Peyer's patch (tissue), 4 donors: ENCODE measurements around the gene ARAP2. TPM values are rescaled to one million over a fixed set of nuclear protein-coding genes. Genes with fewer than 3 reads are reported as not detected.

Experiments used
- DNase-seq, 3 donors: peaks; one replicate each; pipeline ENCODE4 v3.0.0-alpha.2; 2017 to 2019
- H3K27ac ChIP-seq, 4 donors: fragments of 200-600 bp; sonication (generic); one replicate each; pipeline ENCODE4 v1.5.1; 2016 to 2019
- H3K27me3 ChIP-seq, 2 donors: fragments of 200-600 bp; sonication (generic); one replicate each; pipeline ENCODE4 v1.5.1; 2019
- H3K36me3 ChIP-seq, 3 donors: fragments of 200-600 bp; sonication (generic); one replicate each; pipeline ENCODE4 v1.5.1; 2016 to 2019
- H3K4me1 ChIP-seq, 4 donors: fragments of 200-600 bp; sonication (generic); one replicate each; pipeline ENCODE4 v1.5.1; 2016 to 2019
- H3K4me3 ChIP-seq, 4 donors: fragments of 200-600 bp; sonication (generic); 1 replicate in 3 of 4; 2 replicates in 1 of 4; pipeline ENCODE4 v1.5.1; 2016 to 2019; ENCODE audit warnings: mild to moderate bottlenecking in 1 of 4
- H3K9me3 ChIP-seq, 4 donors: fragments of 200-600 bp; sonication (generic); one replicate each; pipeline ENCODE4 v1.5.1; 2016 to 2019; ENCODE audit warnings: mild to moderate bottlenecking in 1 of 4
- CTCF ChIP-seq, 6 experiments: fragments of 450-650 bp in 4 of 6; fragments of 200-600 bp in 2 of 6; sonication (generic) in 1 of 6; IDR thresholded peaks; one replicate each; pipeline ENCODE4 v1.5.1; 2017 to 2019; ENCODE audit warnings: antibody characterized with exemption in 6 of 6, mild to moderate bottlenecking in 3 of 6, moderate library complexity in 1 of 6
- POLR2A ChIP-seq, 2 donors: fragments of 450-650 bp; IDR thresholded peaks; one replicate each; pipeline ENCODE4 v1.5.1; 2017; ENCODE audit warnings: antibody characterized with exemption in 2 of 2, mild to moderate bottlenecking in 2 of 2, moderate library complexity in 2 of 2
- total RNA-seq, 4 donors: library from RNA; depleted of rRNA; stranded (reverse); fragments of >200 nt; gene quantifications; one replicate each; pipeline ENCODE4 v1.1.0, GENCODE V29; 2016

Gene ARAP2
- total RNA-seq, 4 donors from 2014 or later, result 66.8 to 115 (median 81.9) TPM

- Histone ChIP-seq H3K4me1 (no peaks in the 10 kb centered on the region), H3K36me3 (no peaks in the 10 kb centered on the region), H3K9me3 (no peaks in the 10 kb centered on the region), H3K27ac (no peak overlapping the region), H3K4me3 (no peak overlapping the region), H3K27me3 (no peaks in the 10 kb centered on the region)
- TF ChIP-seq POLR2A (IDR thresholded peaks at IDR 0.05), result no peak
- TF ChIP-seq CTCF (IDR thresholded peaks at IDR 0.05), result no peak
- DNase-seq, result no peak
Measured at GRCh38 chr4:36222702-36223101, 21.6 kb downstream of the ARAP2 start.

GRCh38 chr4:36220776-36221175 lies 23.5 kb downstream of the ARAP2 start:
- Histone ChIP-seq H3K36me3 (no peaks in the 10 kb centered on the region), H3K4me1 (no peaks in the 10 kb centered on the region), H3K27ac (no peak overlapping the region), H3K27me3 (no peaks in the 10 kb centered on the region), H3K4me3 (no peak overlapping the region), H3K9me3 (no peaks in the 10 kb centered on the region)
- no peak for DNase-seq
- no peak for TF ChIP-seq POLR2A (IDR thresholded peaks at IDR 0.05)
- TF ChIP-seq CTCF (IDR thresholded peaks at IDR 0.05), result no peak

DNA sequence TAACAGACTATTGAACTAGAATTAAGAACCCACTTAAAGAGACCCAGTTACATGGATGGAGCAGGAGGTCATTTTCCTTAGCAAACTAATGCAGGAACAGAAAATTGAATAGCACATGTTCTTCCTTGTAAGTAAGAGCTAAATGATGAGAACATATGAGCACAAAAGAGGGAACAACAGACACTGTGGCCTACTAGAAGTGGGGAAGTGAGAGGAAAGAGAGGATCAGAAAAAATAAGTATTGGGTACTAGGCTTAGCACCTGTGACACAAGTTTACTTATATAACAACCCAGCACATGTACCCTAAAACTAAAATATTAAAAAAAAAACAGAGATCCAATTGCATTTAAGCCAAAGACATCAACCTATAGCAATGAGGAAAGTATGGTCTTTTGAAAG lies 26.2 kb downstream of the ARAP2 start:
- Histone ChIP-seq H3K27ac (no peak overlapping the region), H3K27me3 (no peaks in the 10 kb centered on the region), H3K36me3 (peaks cover 0 to 4% (median 0%) of the 10 kb centered on the region in 3 donors), H3K4me1 (no peaks in the 10 kb centered on the region), H3K4me3 (no peak overlapping the region), H3K9me3 (no peaks in the 10 kb centered on the region)
- DNase-seq, result no peak
- no peak for TF ChIP-seq CTCF (IDR thresholded peaks at IDR 0.05)

- no peaks in the 10 kb centered on the region for H3K27me3 ChIP-seq
- H3K27ac ChIP-seq, result no peak overlapping the region
- H3K36me3 ChIP-seq, result peaks cover 0 to 6% (median 0%) of the 10 kb centered on the region in 3 donors
- H3K9me3 ChIP-seq, result no peaks in the 10 kb centered on the region
- no peak overlapping the region for H3K4me3 ChIP-seq
- H3K4me1 ChIP-seq, result no peaks in the 10 kb centered on the region
- TF ChIP-seq POLR2A (IDR thresholded peaks at IDR 0.05) (no peak), CTCF (IDR thresholded peaks at IDR 0.05) (no peak)
- no peak for DNase-seq
Measured at GRCh38 chr4:36215627-36216026, 28.7 kb downstream of the ARAP2 start.

GRCh38 chr4:36214735-36215485 lies 29.4 kb downstream of the ARAP2 start:
- H3K4me1 ChIP-seq, result no peaks in the 10 kb centered on the region
- no peak for TF ChIP-seq CTCF (IDR thresholded peaks at IDR 0.05)
- no peak for TF ChIP-seq POLR2A (IDR thresholded peaks at IDR 0.05)

More at GRCh38 chr4:36214735-36215485, 29.4 kb downstream of the ARAP2 start:
- Histone ChIP-seq H3K9me3 (no peaks in the 10 kb centered on the region), H3K4me3 (no peak overlapping the region), H3K36me3 (peaks cover 0 to 13% (median 0%) of the 10 kb centered on the region in 3 donors), H3K27me3 (no peaks in the 10 kb centered on the region), H3K27ac (no peak overlapping the region)
- DNase-seq, result no peak
